Effector memory CD4-positive, alpha-beta T cell (primary cell): Measurements from ENCODE around the gene PNPLA4.
A peak's percentile ranks its signal among the peaks of the same experiment; 100 is the strongest.

ENCODE experiments used
- DNase-seq, 3 donors: peaks; one replicate each; pipeline ENCODE4 v3.0.0-alpha.2; 2020
- H3K27ac ChIP-seq: 2 replicates; pipeline ENCODE4 v1.7.0; 2013; ENCODE audit warnings: mild to moderate bottlenecking, low read length, moderate library complexity; ENCODE audit not compliant: insufficient read depth, poor library complexity, severe bottlenecking
- H3K27me3 ChIP-seq: replicated peaks from 2 replicates; pipeline ENCODE4 v1.7.0; 2013; ENCODE audit warnings: mild to moderate bottlenecking, low read length; ENCODE audit not compliant: insufficient read depth, control insufficient read depth, poor library complexity, severe bottlenecking
- H3K36me3 ChIP-seq: 2 replicates; pipeline ENCODE4 v1.7.0; 2013; ENCODE audit warnings: mild to moderate bottlenecking, low read length, moderate library complexity; ENCODE audit not compliant: control insufficient read depth, insufficient read depth
- H3K4me1 ChIP-seq: 2 replicates; pipeline ENCODE4 v1.7.0; 2013; ENCODE audit warnings: low read length, mild to moderate bottlenecking; ENCODE audit not compliant: control insufficient read depth, insufficient read depth, poor library complexity, severe bottlenecking
- H3K4me3 ChIP-seq: 2 replicates; pipeline ENCODE4 v1.7.0; 2013; ENCODE audit warnings: low read length, low read depth, mild to moderate bottlenecking; ENCODE audit not compliant: insufficient read depth, poor library complexity, severe bottlenecking
- H3K9me3 ChIP-seq: 2 replicates; pipeline ENCODE4 v1.7.0; 2013; ENCODE audit warnings: mild to moderate bottlenecking, low read length, moderate library complexity; ENCODE audit not compliant: control insufficient read depth

Gene PNPLA4

GRCh38 chrX:7941390-7942042, 14.3 kb upstream of the PNPLA4 start:
- Histone ChIP-seq H3K36me3 (no peaks in the 10 kb centered on the region), H3K27ac (no peak overlapping the region), H3K4me3 (no peak overlapping the region), H3K9me3 (no peaks in the 10 kb centered on the region), H3K4me1 (no peaks in the 10 kb centered on the region), H3K27me3 (no peaks in the 10 kb centered on the region)
- DNase-seq = no peak

GRCh38 chrX:7934026-7934425, 6.8 kb upstream of the PNPLA4 start:
- no peaks in the 10 kb centered on the region for H3K9me3 ChIP-seq
- DNase-seq = no peak
- H3K4me1 ChIP-seq = no peaks in the 10 kb centered on the region
- H3K27me3 ChIP-seq = no peaks in the 10 kb centered on the region
- H3K27ac ChIP-seq = no peak overlapping the region
- no peak overlapping the region for H3K4me3 ChIP-seq
- no peaks in the 10 kb centered on the region for H3K36me3 ChIP-seq

- Histone ChIP-seq H3K4me1 (peaks cover 5% of the 10 kb centered on the region), H3K9me3 (no peaks in the 10 kb centered on the region), H3K27me3 (no peaks in the 10 kb centered on the region), H3K27ac (peak overlapping the region; percentile 67), H3K36me3 (no peaks in the 10 kb centered on the region), H3K4me3 (peak overlapping the region; percentile 55)
- DNase-seq = no peak
Observed at GRCh38 chrX:7926914-7927258, 327 bp downstream of the PNPLA4 start.

GRCh38 chrX:7926501-7926900, 712 bp downstream of the PNPLA4 start:
- DNase-seq = no peak
- Histone ChIP-seq H3K9me3 (no peaks in the 10 kb centered on the region), H3K4me3 (peak overlapping the region; percentile 55), H3K27me3 (no peaks in the 10 kb centered on the region), H3K4me1 (peaks cover 5% of the 10 kb centered on the region), H3K27ac (peak overlapping the region; percentile 67), H3K36me3 (no peaks in the 10 kb centered on the region)

GRCh38 chrX:7925867-7926472, 1.2 kb downstream of the PNPLA4 start:
- Histone ChIP-seq H3K4me1 (peaks cover 5% of the 10 kb centered on the region), H3K9me3 (no peaks in the 10 kb centered on the region), H3K27ac (no peak overlapping the region), H3K36me3 (no peaks in the 10 kb centered on the region), H3K4me3 (no peak overlapping the region), H3K27me3 (no peaks in the 10 kb centered on the region)
- peak; percentile 4 to 38 (median 37) for DNase-seq

GRCh38 chrX:7921750-7922149, 5.5 kb downstream of the PNPLA4 start:
- Histone ChIP-seq H3K27ac (no peak overlapping the region), H3K27me3 (no peaks in the 10 kb centered on the region), H3K9me3 (no peaks in the 10 kb centered on the region), H3K4me3 (no peak overlapping the region), H3K36me3 (peaks cover 8% of the 10 kb centered on the region), H3K4me1 (peaks cover 2% of the 10 kb centered on the region)
- DNase-seq = no peak

GRCh38 chrX:7908821-7909220, 18.4 kb downstream of the PNPLA4 start:
- H3K27ac ChIP-seq = no peak overlapping the region
- H3K27me3 ChIP-seq = no peaks in the 10 kb centered on the region
- no peak for DNase-seq
- H3K36me3 ChIP-seq = no peaks in the 10 kb centered on the region
- no peaks in the 10 kb centered on the region for H3K9me3 ChIP-seq
- H3K4me3 ChIP-seq = no peak overlapping the region
- H3K4me1 ChIP-seq = no peaks in the 10 kb centered on the region

- DNase-seq = no peak
- peaks cover 3% of the 10 kb centered on the region for H3K36me3 ChIP-seq
Observed at GRCh38 chrX:7904562-7904961, 22.7 kb downstream of the PNPLA4 start.

GRCh38 chrX:7891928-7892327, 35.3 kb downstream of the PNPLA4 start:
- Histone ChIP-seq H3K27ac (no peak overlapping the region), H3K27me3 (no peaks in the 10 kb centered on the region), H3K4me3 (no peak overlapping the region), H3K4me1 (no peaks in the 10 kb centered on the region), H3K36me3 (no peaks in the 10 kb centered on the region), H3K9me3 (no peaks in the 10 kb centered on the region)
- no peak for DNase-seq

More at GRCh38 chrX:7904562-7904961, 22.7 kb downstream of the PNPLA4 start:
- Histone ChIP-seq H3K4me3 (no peak overlapping the region), H3K4me1 (no peaks in the 10 kb centered on the region), H3K27ac (no peak overlapping the region), H3K9me3 (no peaks in the 10 kb centered on the region), H3K27me3 (no peaks in the 10 kb centered on the region)

- Histone ChIP-seq H3K9me3 (no peaks in the 10 kb centered on the region), H3K27me3 (no peaks in the 10 kb centered on the region), H3K4me3 (no peak overlapping the region), H3K4me1 (no peaks in the 10 kb centered on the region), H3K36me3 (no peaks in the 10 kb centered on the region), H3K27ac (no peak overlapping the region)
- no peak for DNase-seq
Observed at GRCh38 chrX:7889680-7890079, 37.5 kb downstream of the PNPLA4 start.
